IMR-90 (cell line): ENCODE results near the gene NDRG4. TPM values are rescaled to one million over a fixed set of nuclear protein-coding genes. Genes with fewer than 3 reads are reported as not detected.

Source experiments
- ATAC-seq: fragments of 200-7000 bp; cut with Tn5 transposase; 2 replicates; pipeline ENCODE4 v1.9.1; 2020; ENCODE audit warnings: low read depth, mild to moderate bottlenecking, moderate library complexity
- BruUV-seq: library from RNA; stranded (reverse); fragments of 400-500 nt; replicated peaks from 2 replicates; lab custom pipeline; 2021; lab: Mats Ljungman, UMichigan
- CTCF ChIA-PET: fragments of 300-600 bp; formaldehyde crosslinking; extraction: SDS; loops from one replicate; lab custom pipeline; 2021; ENCODE audit warnings: antibody characterized with exemption; lab: Yijun Ruan, JAX
- POLR2A ChIA-PET: fragments of 300-600 bp; sonication (Branson Sonifier 250); formaldehyde crosslinking; loops from one replicate; lab custom pipeline; 2022; ENCODE audit warnings: antibody characterized with exemption; ENCODE audit not compliant: unreplicated experiment; lab: Charles Lee
- DNase-seq: peaks from one replicate; pipeline ENCODE4 v3.0.0; 2013
- H2AFZ ChIP-seq: replicated peaks from 2 replicates; pipeline ENCODE3; 2013; ENCODE audit warnings: low read length, mild to moderate bottlenecking; ENCODE audit not compliant: poor library complexity
- H2AK5ac ChIP-seq: 2 replicates; pipeline ENCODE4 v1.6.1; 2013; ENCODE audit warnings: low read depth, low read length, inconsistent platforms
- H2AK9ac ChIP-seq: replicated peaks from 2 replicates; pipeline ENCODE3; 2013; ENCODE audit warnings: mild to moderate bottlenecking, low read depth, low read length, moderate library complexity; ENCODE audit not compliant: poor library complexity
- H2BK120ac ChIP-seq: 2 replicates; pipeline ENCODE4 v1.6.1; 2013; ENCODE audit warnings: low read depth, low read length, inconsistent platforms
- H2BK15ac ChIP-seq: 3 replicates; pipeline ENCODE4 v1.6.1; 2013; ENCODE audit warnings: low read depth, low read length, inconsistent platforms
- H2BK20ac ChIP-seq: 2 replicates; pipeline ENCODE4 v1.6.1; 2013; ENCODE audit warnings: low read depth, mild to moderate bottlenecking, inconsistent platforms, low read length, moderate library complexity
- H2BK5ac ChIP-seq: 2 replicates; pipeline ENCODE4 v1.6.1; 2013; ENCODE audit warnings: mild to moderate bottlenecking, low read depth, low read length, inconsistent platforms; ENCODE audit not compliant: poor library complexity, severe bottlenecking
- H3K14ac ChIP-seq: replicated peaks from 2 replicates; pipeline ENCODE4 v1.6.1; 2013; ENCODE audit warnings: low read depth, low read length, inconsistent platforms
- H3K18ac ChIP-seq: 2 replicates; pipeline ENCODE4 v1.6.1; 2013; ENCODE audit warnings: low read depth, low read length, control low read depth
- H3K23ac ChIP-seq: 2 replicates; pipeline ENCODE4 v1.6.1; 2013; ENCODE audit warnings: low read depth, low read length, inconsistent platforms
- H3K27ac ChIP-seq: 2 replicates; pipeline ENCODE4 v1.5.1; 2013; ENCODE audit warnings: mild to moderate bottlenecking, control low read depth, low read length; ENCODE audit not compliant: insufficient read depth
- H3K27me3 ChIP-seq: 2 replicates; pipeline ENCODE4 v1.6.1; 2013; ENCODE audit warnings: low read length; ENCODE audit not compliant: control insufficient read depth, insufficient read depth
- H3K36me3 ChIP-seq: 2 replicates; pipeline ENCODE4 v1.6.1; 2013; ENCODE audit warnings: low read length, mixed read lengths; ENCODE audit not compliant: control insufficient read depth, insufficient read depth
- H3K4ac ChIP-seq: 2 replicates; pipeline ENCODE4 v1.6.1; 2013; ENCODE audit warnings: low read depth, low read length, inconsistent platforms
- H3K4me1 ChIP-seq: 2 replicates; pipeline ENCODE4 v1.6.1; 2013; ENCODE audit warnings: low read length, mixed read lengths; ENCODE audit not compliant: control insufficient read depth, insufficient read depth
- H3K4me2 ChIP-seq: 2 replicates; pipeline ENCODE4 v1.6.1; 2013; ENCODE audit warnings: low read depth, mild to moderate bottlenecking, control low read depth, low read length, moderate library complexity
- H3K4me3 ChIP-seq: 2 replicates; pipeline ENCODE4 v1.5.1; 2013; ENCODE audit warnings: low read depth, mild to moderate bottlenecking, control low read depth, low read length, moderate library complexity; ENCODE audit not compliant: insufficient read depth
- H3K56ac ChIP-seq: 2 replicates; pipeline ENCODE4 v1.6.1; 2013; ENCODE audit warnings: low read length, inconsistent platforms; ENCODE audit not compliant: insufficient read depth; ENCODE audit errors: extremely low read depth
- H3K79me1 ChIP-seq, 2 experiments: 2 replicates each; pipeline ENCODE4 v1.6.1; 2013; ENCODE audit warnings: low read length in 2 of 2, inconsistent platforms in 1 of 2, low read depth in 1 of 2
- H3K9ac ChIP-seq: 2 replicates; pipeline ENCODE4 v1.6.1; 2013; ENCODE audit warnings: low read depth, low read length, control low read depth
- H3K9me1 ChIP-seq: 2 replicates; pipeline ENCODE4 v1.6.1; 2013; ENCODE audit warnings: low read length, inconsistent platforms; ENCODE audit not compliant: insufficient read depth
- H3K9me3 ChIP-seq: 2 replicates; pipeline ENCODE4 v1.6.1; 2013; ENCODE audit warnings: low read length; ENCODE audit not compliant: control insufficient read depth, insufficient read depth
- H4K20me1 ChIP-seq: 2 replicates; pipeline ENCODE4 v1.6.1; 2013; ENCODE audit warnings: low read length, inconsistent platforms; ENCODE audit not compliant: insufficient read depth
- H4K5ac ChIP-seq: 2 replicates; pipeline ENCODE4 v1.6.1; 2013; ENCODE audit warnings: mild to moderate bottlenecking, low read depth, low read length, control low read depth
- H4K8ac ChIP-seq, 2 experiments: 2 replicates each; pipeline ENCODE4 v1.6.1; 2013; ENCODE audit warnings: low read depth in 2 of 2, low read length in 2 of 2, control low read depth in 1 of 2, inconsistent platforms in 1 of 2
- H4K91ac ChIP-seq: 2 replicates; pipeline ENCODE4 v1.6.1; 2013; ENCODE audit warnings: low read depth, low read length, inconsistent platforms; ENCODE audit not compliant: insufficient read depth
- BHLHE40 ChIP-seq: fragments of 150-350 bp; IDR thresholded peaks from 2 replicates; pipeline ENCODE4 v1.6.1; 2016; ENCODE audit warnings: mild to moderate bottlenecking, low read depth, low read length
- CEBPB ChIP-seq: IDR thresholded peaks from 2 replicates; pipeline ENCODE4 v1.6.1; 2012; ENCODE audit warnings: low read depth, low read length, improper control_type of control experiment
- CHD1 ChIP-seq: IDR thresholded peaks from 2 replicates; pipeline ENCODE4 v1.6.1; 2012; ENCODE audit warnings: low read depth, low read length, improper control_type of control experiment
- CTCF ChIP-seq: conservative IDR thresholded peaks from 2 replicates; pipeline ENCODE4 v1.5.1; 2012; ENCODE audit warnings: mild to moderate bottlenecking, low read depth, low read length, improper control_type of control experiment
- ELK1 ChIP-seq: fragments of 150-350 bp; IDR thresholded peaks from 2 replicates; pipeline ENCODE4 v1.6.1; 2016; ENCODE audit warnings: low read depth, mild to moderate bottlenecking, low read length, moderate library complexity, borderline replicate concordance
- FOS ChIP-seq: fragments of 150-350 bp; IDR thresholded peaks from 2 replicates; pipeline ENCODE4 v1.6.1; 2016; ENCODE audit warnings: low read depth, low read length
- MAFK ChIP-seq: IDR thresholded peaks from 2 replicates; pipeline ENCODE4 v1.6.1; 2012; ENCODE audit warnings: low read depth, low read length, improper control_type of control experiment
- MAZ ChIP-seq: IDR thresholded peaks from 2 replicates; pipeline ENCODE4 v1.6.1; 2012; ENCODE audit warnings: low read depth, mild to moderate bottlenecking, low read length, improper control_type of control experiment, moderate library complexity, borderline replicate concordance
- MXI1 ChIP-seq: IDR thresholded peaks from 2 replicates; pipeline ENCODE4 v1.6.1; 2012; ENCODE audit warnings: low read depth, mild to moderate bottlenecking, low read length, moderate library complexity, borderline replicate concordance
- NFE2L2 ChIP-seq: fragments of 150-350 bp; IDR thresholded peaks from 2 replicates; pipeline ENCODE4 v1.6.1; 2016; ENCODE audit warnings: low read depth, mild to moderate bottlenecking, low read length
- POLR2A ChIP-seq: IDR thresholded peaks from 2 replicates; pipeline ENCODE4 v1.6.1; 2012; ENCODE audit warnings: mild to moderate bottlenecking, low read depth, low read length
- RAD21 ChIP-seq: IDR thresholded peaks from 2 replicates; pipeline ENCODE4 v1.6.1; 2012; ENCODE audit warnings: low read length, improper control_type of control experiment
- RCOR1 ChIP-seq: IDR thresholded peaks from 2 replicates; pipeline ENCODE4 v1.6.1; 2012; ENCODE audit warnings: mild to moderate bottlenecking, low read length, improper control_type of control experiment; ENCODE audit not compliant: insufficient replicate concordance
- RFX5 ChIP-seq: IDR thresholded peaks from 2 replicates; pipeline ENCODE4 v1.8.0; 2012; ENCODE audit warnings: low read depth, mild to moderate bottlenecking, low read length, moderate library complexity
- SMC3 ChIP-seq: fragments of 150-350 bp; IDR thresholded peaks from 2 replicates; pipeline ENCODE4 v1.6.1; 2016; ENCODE audit warnings: low read depth, mild to moderate bottlenecking, antibody characterized with exemption, low read length, moderate library complexity
- USF2 ChIP-seq: fragments of 150-350 bp; IDR thresholded peaks from 2 replicates; pipeline ENCODE4 v1.6.1; 2017; ENCODE audit warnings: mild to moderate bottlenecking, antibody characterized with exemption, low read length, low read depth
- WGBS, 2 experiments: methylation state at CpG; one replicate each; pipeline versions ENCODE4 v1.1.5 to v1.1.7; 2013; ENCODE audit warnings: missing lambda C conversion rate in 2 of 2; ENCODE audit not compliant: insufficient read length in 1 of 2; ENCODE audit errors: extremely low coverage in 2 of 2; 5-methylcytosine and 5-hydroxymethylcytosine counted together
- dilution Hi-C: fragments of 300-500 bp; cut with HindIII; formaldehyde crosslinking; loops from one replicate; pipeline ENCODE4 v1.14.3; 2018; ENCODE audit warnings: low sequenced_read_pairs; ENCODE audit not compliant: unreplicated experiment
- in situ Hi-C: fragments of 300-500 bp; cut with MboI; formaldehyde crosslinking; loops from 3 replicates; pipeline ENCODE4 v1.14.3; 2019; ENCODE audit warnings: low sequenced_read_pairs, inconsistent platforms, mixed read lengths
- intact Hi-C: fragments of 100-400 bp; cut with micrococcal nuclease; formaldehyde crosslinking; loops from 2 replicates; pipeline ENCODE4 v1.10.0; 2022
- polyA plus RNA-seq, 3 experiments: library from polyadenylated mRNA; depleted of rRNA; stranded (reverse); fragments of >200 nt; gene quantifications; 2 replicates each; pipeline ENCODE4 v1.2.3, GENCODE V29; 2012; ENCODE audit warnings: low replicate concordance in 1 of 3
- total RNA-seq: library from RNA; depleted of rRNA; stranded (reverse); fragments of >200 nt; gene quantifications from 2 replicates; pipeline ENCODE4 v1.2.3, GENCODE V29; 2012

The NDRG4 gene
- total and polyA plus RNA-seq, 2 of the 4 experiments (the other 2 are of a cell fraction): 10.9 to 23.5 TPM

- no peak overlapping the region for H3K23ac ChIP-seq
- H2BK120ac ChIP-seq: no peak overlapping the region
- intact Hi-C loops: no loop called here
- ATAC-seq (no peak), DNase-seq (no peak)
- BruUV-seq: no TSS peak
- peaks cover 12% of the 10 kb centered on the region for H3K27me3 ChIP-seq
- no peak overlapping the region for H3K27ac ChIP-seq
- H3K9me1 ChIP-seq: no peaks in the 10 kb centered on the region; the same call in 1 of the 2 replicates
- no peak overlapping the region for H4K91ac ChIP-seq
- no peak overlapping the region for H2BK20ac ChIP-seq
- H3K56ac ChIP-seq: no peak overlapping the region
- in situ Hi-C loops: loop anchor here (5.0 kb wide), 1 partner anchor 158 kb away; no protein-coding TSS in a partner anchor
- no peak overlapping the region for H3K4me2 ChIP-seq
- no peak overlapping the region for H3K4me3 ChIP-seq
- no peaks in the 10 kb centered on the region for H4K20me1 ChIP-seq
- no peak overlapping the region for H3K14ac ChIP-seq
- ChIA-PET CTCF (no interaction called here), POLR2A (no interaction called here)
- H3K4me1 ChIP-seq: peaks cover 2% of the 10 kb centered on the region; the same call in 1 of the 2 replicates
- no peaks in the 10 kb centered on the region for H3K79me1 ChIP-seq
- no peak overlapping the region for H2BK5ac ChIP-seq
- H4K5ac ChIP-seq: no peak overlapping the region
- dilution Hi-C loops: no loop called here
- no peak for TF ChIP-seq RFX5
- no peak for TF ChIP-seq MXI1
- TF ChIP-seq MAFK: no peak
- TF ChIP-seq ELK1: no peak
- TF ChIP-seq BHLHE40: no peak
- no peak for TF ChIP-seq RAD21
- TF ChIP-seq MAZ: no peak
- TF ChIP-seq RCOR1: no peak
- no peak for TF ChIP-seq CHD1
- TF ChIP-seq USF2: no peak
- TF ChIP-seq SMC3: no peak
- TF ChIP-seq CEBPB: no peak
- no peak for TF ChIP-seq FOS
- TF ChIP-seq NFE2L2: no peak
- no peak for TF ChIP-seq POLR2A
- no peak for TF ChIP-seq CTCF
- no peak overlapping the region for H2AK9ac ChIP-seq
- H3K36me3 ChIP-seq: no peaks in the 10 kb centered on the region
- no peak overlapping the region for H3K4ac ChIP-seq
- no peak overlapping the region for H2AK5ac ChIP-seq
- H3K9me3 ChIP-seq: no peaks in the 10 kb centered on the region
- H2AFZ ChIP-seq: no peak overlapping the region
- H3K9ac ChIP-seq: no peak overlapping the region
- WGBS, 2 experiments: 87% methylated on average over 3 of the region's 4 CpGs; no CpG with 5 or more reads in 1 of the 2 experiments
- no peak overlapping the region for H2BK15ac ChIP-seq
- H4K8ac ChIP-seq: no peak overlapping the region
- H3K18ac ChIP-seq: no peak overlapping the region
Observed at GRCh38 chr16:58490065-58490464, 9.9 kb upstream of the NDRG4 start.
